ENCODE results near the gene C2.

- TF ChIP-seq TAF1 (IDR thresholded peaks at IDR 0.05; ENCODE audit: borderline replicate concordance, low read depth, low read length) (no peak), POLR2A (IDR thresholded peaks at IDR 0.05; ENCODE audit: low read depth, low read length) (no peak), POLR2AphosphoS5 (IDR thresholded peaks at IDR 0.05; ENCODE audit: low read depth, low read length) (no peak)
Measured at GRCh38 chr6:31948306-31948705, 20.8 kb downstream of the C2 start.

Measured in GM12892 (cell line).